HG02884 (cell line): Measurements from ENCODE around the gene UNC13D.
A peak's percentile ranks its signal among the peaks of the same experiment; 100 is the strongest.
"Not testable (repeated sequence)": the region's sequence is repeated elsewhere in the genome, so short reads cannot be mapped to it uniquely, and the experiment has no call there.

ENCODE experiments used
- ATAC-seq: cut with Tn5 transposase; IDR thresholded peaks from one replicate; pipeline ENCODE4 v1.9.1; 2021; ENCODE audit warnings: mild to moderate bottlenecking, moderate library complexity; ENCODE audit not compliant: unreplicated experiment

Gene UNC13D

DNA sequence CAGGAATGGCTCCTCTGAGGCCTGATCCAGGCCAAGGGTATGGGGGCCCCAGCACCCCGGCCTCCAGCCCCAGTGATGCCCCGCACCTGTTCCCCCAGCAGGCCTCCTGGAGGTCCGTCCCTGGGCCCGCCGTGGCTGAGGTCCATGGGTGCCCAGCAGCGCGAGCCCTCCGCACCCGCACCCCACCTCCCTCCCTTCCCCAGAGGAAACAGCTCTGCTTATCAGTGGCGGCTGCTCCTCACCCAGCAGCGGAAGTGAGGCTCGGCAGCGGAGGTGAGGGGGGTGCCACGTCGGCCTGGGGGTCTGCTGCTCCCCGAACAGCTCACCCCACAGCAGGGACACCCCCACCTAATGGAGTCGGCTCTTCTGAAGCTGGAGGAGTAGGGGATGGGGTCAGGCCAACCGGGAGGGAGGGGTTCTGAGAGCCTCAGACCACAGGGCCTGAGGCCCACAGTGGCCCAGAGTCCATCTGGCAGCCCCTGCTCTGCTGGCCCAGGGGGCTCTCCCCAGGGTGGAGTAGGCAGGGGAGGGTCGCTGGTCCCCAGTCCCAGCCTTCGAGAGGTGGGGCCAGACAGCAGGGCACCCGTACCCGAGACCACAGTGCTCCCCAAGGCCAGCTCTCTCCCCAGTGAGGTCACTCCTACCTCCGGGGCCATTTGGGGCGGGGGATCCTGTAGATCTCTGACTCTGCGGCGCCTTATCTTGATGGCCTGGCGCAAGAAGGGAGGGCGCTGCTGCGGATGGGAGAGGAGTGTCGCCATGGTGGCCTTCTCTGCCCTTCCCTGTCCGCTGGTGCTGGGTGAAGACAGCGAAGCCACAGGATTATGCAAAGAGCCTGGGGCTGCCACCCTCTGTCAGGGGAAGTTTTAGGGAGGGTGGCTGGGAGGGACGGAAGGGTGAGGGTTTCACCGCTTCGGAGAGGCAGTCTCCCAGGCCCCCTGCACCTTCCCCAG, at the start of gene UNC13D:
Gene UNC13D (minus strand): TSS at position 828 of the 953 bp plus-strand sequence. CDS start 67 bp downstream, at position 761.
- ATAC-seq: no peak

DNA sequence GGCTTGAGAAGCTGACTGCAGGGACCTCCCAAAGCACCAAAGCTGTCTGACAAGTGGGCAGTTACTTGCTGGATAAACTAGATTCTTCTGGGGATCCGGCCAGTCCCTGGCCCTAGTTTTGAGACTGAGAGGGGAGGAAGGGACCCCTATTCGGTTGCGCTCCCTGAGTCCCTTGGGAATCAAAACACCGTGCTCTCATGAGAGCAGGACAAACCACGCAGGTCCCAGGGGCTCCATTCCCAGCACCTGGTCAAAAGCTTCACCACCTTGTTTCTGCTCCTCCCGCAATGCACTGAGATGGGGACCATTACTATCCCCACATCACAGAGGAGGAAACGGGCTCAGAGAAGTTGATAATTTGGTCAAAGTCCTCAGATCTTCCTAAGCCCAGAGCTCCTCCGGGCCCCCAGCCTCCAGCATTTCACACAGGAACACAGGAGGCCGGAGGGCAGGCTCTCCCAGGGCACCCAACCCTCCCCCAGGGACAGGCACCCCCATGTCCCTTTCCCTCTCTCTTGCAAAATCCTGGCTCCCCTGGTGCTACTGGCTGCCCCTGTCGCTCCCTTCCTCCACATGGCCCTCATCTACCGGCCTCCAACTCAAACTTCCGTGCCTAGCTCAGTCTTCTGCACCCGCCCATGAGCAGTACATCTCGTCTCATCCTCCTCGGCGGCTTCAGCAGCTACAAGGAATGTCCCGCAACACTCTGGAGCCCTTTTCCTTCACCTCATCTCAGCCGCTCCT, 49.3 kb upstream of the UNC13D start:
- ATAC-seq: no peak

DNA sequence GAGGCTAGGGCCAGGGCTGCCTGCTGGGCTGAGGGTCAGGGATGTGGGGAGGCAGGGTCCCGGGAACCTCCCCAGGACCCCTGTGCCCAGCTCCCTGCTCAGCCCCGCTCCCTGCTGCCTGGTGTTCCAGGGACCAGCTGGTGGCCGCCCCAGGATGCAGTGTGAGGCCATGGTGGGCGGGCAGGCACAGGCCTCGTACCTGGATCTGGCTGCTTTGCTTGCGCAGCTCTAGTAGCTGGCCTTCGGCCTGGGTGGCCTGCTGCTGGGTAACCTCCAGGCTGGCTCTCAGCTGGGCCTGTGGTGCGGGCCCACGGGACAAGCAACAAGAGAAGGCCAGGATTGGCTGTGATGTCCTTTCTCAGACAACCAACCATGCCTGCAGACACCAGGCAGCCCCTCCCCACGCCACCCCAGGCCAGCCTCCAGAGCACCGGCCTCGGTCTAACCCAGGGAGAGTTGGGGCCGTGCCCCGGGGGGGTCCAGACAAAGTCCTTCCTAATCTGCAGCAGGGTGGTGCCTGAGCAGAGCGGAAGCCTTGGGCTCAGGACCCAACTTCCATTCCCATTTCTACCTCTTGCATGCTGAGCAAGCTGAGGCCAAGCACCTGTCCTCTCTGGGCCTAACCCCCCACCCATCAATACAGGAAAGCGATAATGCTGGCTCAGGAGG, 48.5 kb upstream of the UNC13D start:
- ATAC-seq: no peak

GRCh38 chr17:75891605-75892555, 47.7 kb upstream of the UNC13D start:
- ATAC-seq: no peak

DNA sequence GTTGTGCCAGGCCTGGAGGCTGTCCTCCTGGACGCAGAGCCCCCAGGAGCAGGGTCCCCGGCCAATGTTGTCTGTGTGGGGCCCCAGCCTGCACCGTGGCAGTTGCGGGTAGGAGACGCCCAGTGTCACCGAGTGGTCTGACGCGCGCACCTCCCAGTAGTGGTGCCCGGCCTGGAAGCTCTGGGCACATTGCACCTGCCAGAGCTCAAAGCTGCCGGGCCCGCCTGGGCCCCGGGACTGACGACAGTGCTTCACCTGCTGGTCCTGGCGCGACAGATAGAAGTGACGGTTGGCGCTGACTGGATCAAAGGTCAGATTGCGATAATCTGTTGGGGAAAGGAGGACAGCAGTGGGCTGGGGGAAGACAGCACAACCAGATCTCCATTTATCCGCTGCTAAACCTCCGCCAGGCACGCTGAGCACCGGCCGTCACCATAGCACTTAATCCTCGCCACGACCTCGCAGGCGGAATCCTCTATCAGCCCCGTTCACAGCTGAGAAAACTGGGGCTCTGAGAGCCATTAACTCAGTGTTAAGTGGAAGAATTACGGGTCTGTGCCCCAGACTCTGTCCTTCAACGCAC, 46.9 kb upstream of the UNC13D start:
- ATAC-seq: no peak

DNA sequence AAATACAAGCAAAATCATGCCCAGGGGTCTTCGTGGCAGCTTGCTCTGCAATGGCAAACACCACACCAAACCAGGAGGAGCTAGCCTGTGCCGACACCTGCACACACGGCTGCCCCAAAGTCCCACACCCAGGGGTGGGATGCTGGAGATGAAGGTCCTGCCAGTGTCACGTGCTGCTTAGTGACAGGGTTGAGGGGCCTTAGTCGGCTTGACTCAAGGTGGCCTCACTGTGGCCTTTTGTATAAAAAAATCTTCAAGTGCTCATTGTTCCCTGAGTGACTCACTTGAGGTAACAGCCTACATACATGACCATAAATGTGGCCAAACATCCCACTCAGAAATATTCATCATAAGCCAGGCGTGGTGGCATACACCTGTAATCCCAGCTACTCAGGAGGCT, 45.2 kb upstream of the UNC13D start:
- no peak for ATAC-seq

DNA sequence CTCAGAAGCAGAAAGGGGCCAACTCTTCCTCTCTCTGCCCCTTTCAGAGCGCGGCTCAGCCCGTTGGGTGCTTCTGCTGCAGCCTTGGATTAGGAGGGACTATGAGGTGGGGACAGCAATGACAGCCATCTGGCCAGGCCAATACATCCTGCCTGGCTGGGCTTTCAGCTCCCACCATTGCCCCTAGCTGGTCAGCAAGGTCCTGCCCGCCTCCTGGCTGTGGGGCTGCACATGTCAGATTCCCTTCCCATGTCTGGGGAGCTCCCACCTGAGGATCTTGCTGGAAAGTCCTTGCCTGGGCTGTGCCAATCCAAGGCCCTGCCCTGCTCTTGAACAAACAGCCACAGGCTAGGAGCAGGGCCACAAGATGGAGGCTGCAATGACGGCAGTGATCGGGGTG, 44.3 kb upstream of the UNC13D start:
- no peak for ATAC-seq

GRCh38 chr17:75885860-75886259, 41.7 kb upstream of the UNC13D start:
- not testable (repeated sequence) for ATAC-seq

- no peak for ATAC-seq
Measured at GRCh38 chr17:75885431-75885830, 41.2 kb upstream of the UNC13D start.

DNA sequence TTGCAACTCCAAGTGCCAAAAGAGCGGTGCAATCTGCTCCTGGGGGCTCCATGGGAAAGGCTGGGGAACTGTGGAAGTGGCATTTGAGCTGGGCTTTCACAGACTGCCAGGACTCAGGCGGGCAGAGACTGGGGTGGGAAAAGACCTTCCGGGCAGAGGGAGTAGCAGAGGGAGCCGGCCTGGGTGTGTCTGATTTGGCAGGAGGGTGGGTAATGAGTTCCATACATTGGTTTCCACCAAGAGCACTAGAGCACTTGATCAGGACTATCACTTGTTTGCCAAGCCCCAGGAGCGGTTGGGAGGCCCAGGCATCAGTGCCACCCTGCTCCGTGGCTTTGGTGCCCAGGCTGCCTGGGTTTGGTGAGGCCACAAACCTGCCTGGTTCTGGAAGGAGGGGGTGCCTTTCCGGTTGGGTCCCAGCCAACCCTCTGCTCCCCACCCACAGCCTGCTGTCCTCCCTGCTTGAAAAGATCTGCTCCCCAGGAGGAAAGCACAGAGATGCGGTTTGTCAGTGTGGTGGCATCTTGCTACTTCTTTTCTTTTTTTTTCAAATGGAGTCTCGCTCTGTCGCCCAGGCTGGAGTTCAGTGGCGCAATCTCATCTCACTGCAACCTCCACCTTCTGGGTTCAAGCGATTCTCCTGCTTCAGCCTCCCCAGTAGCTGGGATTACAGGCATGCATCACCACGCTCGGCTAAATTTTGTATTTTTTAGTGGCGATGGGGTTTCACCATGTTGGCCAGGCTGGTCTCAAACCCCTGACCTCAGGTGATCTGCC, 37.7 kb upstream of the UNC13D start:
- no peak for ATAC-seq

- no peak for ATAC-seq
Measured at GRCh38 chr17:75880266-75880665, 36.1 kb upstream of the UNC13D start.

GRCh38 chr17:75878174-75878998, 34.2 kb upstream of the UNC13D start, which contains the start of gene TRIM47:
TRIM47 (minus strand) TSS chr17:75878581; CDS start chr17:75878548, 33 bp downstream.
- ATAC-seq: no peak

GRCh38 chr17:75877752-75878173, 33.6 kb upstream of the UNC13D start:
- ATAC-seq: peak; percentile 55

- ATAC-seq: no peak
Measured at GRCh38 chr17:75876938-75877751, 32.9 kb upstream of the UNC13D start.

DNA sequence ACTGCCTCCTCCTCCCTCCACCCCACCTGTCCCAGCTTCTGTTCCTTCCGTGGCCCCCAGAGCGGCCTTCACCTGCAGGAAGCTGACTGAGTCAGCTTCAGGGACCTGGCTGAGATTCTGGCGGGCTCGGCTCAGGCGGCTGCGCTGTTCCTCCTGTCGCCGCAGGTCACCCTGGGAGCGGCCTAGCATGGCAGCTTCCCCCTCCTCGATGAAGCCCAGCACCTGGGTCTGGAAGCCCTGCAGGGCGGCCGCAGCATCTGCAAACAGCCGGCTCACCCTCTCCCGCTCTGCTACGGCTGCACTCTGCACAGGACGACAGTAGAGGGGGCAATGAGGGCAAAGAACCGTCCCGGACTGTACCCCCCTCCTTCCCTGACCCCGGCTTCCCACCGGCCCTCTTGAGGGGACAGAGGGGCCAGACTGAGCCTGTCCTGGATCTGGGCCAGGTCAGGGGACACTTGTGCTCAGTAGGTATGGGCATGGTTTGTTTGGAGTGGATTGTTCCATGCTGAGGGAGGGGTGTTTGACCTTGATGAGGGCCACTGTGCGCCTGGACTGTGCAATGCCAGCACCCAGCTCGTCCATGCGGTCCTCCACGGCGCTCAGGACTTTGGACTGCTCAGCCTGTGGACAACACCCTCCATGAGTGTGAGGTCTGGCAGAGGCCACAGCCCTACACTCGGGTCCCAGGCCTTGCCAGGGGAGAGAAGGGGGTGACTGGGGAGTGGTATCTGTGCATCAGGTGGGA, 32.2 kb upstream of the UNC13D start:
- ATAC-seq: no peak

DNA sequence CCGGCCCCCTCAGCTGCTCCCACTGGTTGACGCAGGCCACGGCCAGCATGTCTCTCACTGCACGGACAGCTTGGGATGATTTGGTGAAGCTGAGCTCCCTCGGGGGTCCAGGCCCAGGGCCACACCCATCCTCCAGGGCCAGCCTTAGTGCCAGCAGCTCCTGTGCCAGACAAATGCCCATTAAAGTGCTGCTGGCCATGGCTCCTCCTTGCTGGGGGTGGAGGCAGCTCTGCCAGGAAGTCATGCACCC, 31.7 kb upstream of the UNC13D start:
- no peak for ATAC-seq
